IPS DF 6.9 (cell line): ENCODE measurements around the gene CDK4.
A peak's percentile ranks its signal among the peaks of the same experiment; 100 is the strongest.

Source experiments
- DNase-seq: peaks from one replicate; pipeline ENCODE4 v3.0.0-alpha.2; 2013; ENCODE audit warnings: low read depth, low spot score
- H3K27ac ChIP-seq: one replicate; pipeline ENCODE4 v1.5.1; 2013; ENCODE audit warnings: low read length, control low read depth
- H3K27me3 ChIP-seq: 2 replicates; pipeline ENCODE4 v1.6.1; 2013; ENCODE audit warnings: mild to moderate bottlenecking, low read length; ENCODE audit not compliant: control insufficient read depth, insufficient read depth
- H3K36me3 ChIP-seq: 2 replicates; pipeline ENCODE4 v1.6.1; 2013; ENCODE audit warnings: low read length; ENCODE audit not compliant: control insufficient read depth, insufficient read depth
- H3K4me1 ChIP-seq: 2 replicates; pipeline ENCODE4 v1.6.1; 2013; ENCODE audit warnings: low read length; ENCODE audit not compliant: control insufficient read depth, insufficient read depth
- H3K4me3 ChIP-seq: 2 replicates; pipeline ENCODE4 v1.5.1; 2013; ENCODE audit warnings: mild to moderate bottlenecking, low read length
- H3K9me3 ChIP-seq: 2 replicates; pipeline ENCODE4 v1.6.1; 2013; ENCODE audit warnings: low read length, inconsistent platforms; ENCODE audit not compliant: control insufficient read depth, insufficient read depth
- WGBS: extraction: QIAGEN DNeasy Blood & Tissue Kit; methylation state at CpG from one replicate; pipeline ENCODE4 v1.1.7; 2013; ENCODE audit warnings: mixed read lengths, missing lambda C conversion rate; ENCODE audit not compliant: insufficient read length, insufficient coverage; 5-methylcytosine and 5-hydroxymethylcytosine counted together

Gene CDK4

GRCh38 chr12:57751788-57752667 is at the start of gene CDK4:
CDK4 (minus strand) TSS chr12:57752310; CDS start chr12:57751717, 593 bp downstream.
- WGBS: no CpG with 5 or more reads among the region's 58 CpGs
- H3K4me1 ChIP-seq: peaks cover 1% of the 10 kb centered on the region; the same call in 1 of the 2 replicates
- H3K27ac ChIP-seq: no peak within 1 kb of the TSS
- peak; percentile 99 for DNase-seq
- peak within 1 kb of the TSS; percentile 95 for H3K4me3 ChIP-seq
- H3K9me3 ChIP-seq: no peaks in the 10 kb centered on the region
- H3K27me3 ChIP-seq: peaks cover 9% of the 10 kb centered on the region
- peaks cover 10% of the 10 kb centered on the region; the same call in 1 of the 2 replicates for H3K36me3 ChIP-seq

GRCh38 chr12:57800965-57801364 is 48.9 kb upstream of the CDK4 start:
- DNase-seq: no peak
- H3K36me3 ChIP-seq: peaks cover 4% of the 10 kb centered on the region; the same call in 1 of the 2 replicates
- no peaks in the 10 kb centered on the region for H3K27me3 ChIP-seq
- H3K9me3 ChIP-seq: no peaks in the 10 kb centered on the region
- H3K27ac ChIP-seq: no peak overlapping the region
- no peak overlapping the region for H3K4me3 ChIP-seq
- H3K4me1 ChIP-seq: no peaks in the 10 kb centered on the region
- WGBS: no CpG with 5 or more reads among the region's 3 CpGs

DNA sequence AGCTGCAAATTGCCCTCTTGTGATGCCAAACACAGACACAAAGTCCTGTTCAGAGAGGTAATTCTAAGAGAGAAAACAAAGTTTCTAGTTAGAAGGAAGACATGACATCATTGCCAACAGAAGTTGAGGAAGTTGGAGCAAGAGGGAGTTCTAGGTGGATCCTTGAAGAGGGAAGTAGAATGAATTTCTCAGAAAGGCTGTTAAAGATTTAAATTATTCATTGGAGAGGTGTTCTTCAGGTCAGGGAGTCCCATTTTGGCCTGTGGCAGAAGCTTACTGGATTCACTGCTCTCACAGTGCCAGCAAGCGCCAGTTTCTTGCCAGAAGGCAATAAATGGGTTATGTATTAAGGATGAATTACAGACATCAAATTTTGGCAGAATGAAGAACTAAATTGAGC is 45.8 kb upstream of the CDK4 start:
- no peak for DNase-seq

GRCh38 chr12:57796996-57797395 is 44.9 kb upstream of the CDK4 start:
- Histone ChIP-seq H3K4me3 (no peak overlapping the region), H3K4me1 (no peaks in the 10 kb centered on the region), H3K9me3 (no peaks in the 10 kb centered on the region), H3K27me3 (no peaks in the 10 kb centered on the region), H3K36me3 (peaks cover 14% of the 10 kb centered on the region; the same call in 1 of the 2 replicates), H3K27ac (no peak overlapping the region)
- DNase-seq: no peak
- no CpG with 5 or more reads among the region's 1 CpG for WGBS

More for the DNA sequence above, 45.8 kb upstream of the CDK4 start:
- H3K9me3 ChIP-seq: no peaks in the 10 kb centered on the region
- no peak overlapping the region for H3K4me3 ChIP-seq
- peaks cover 13% of the 10 kb centered on the region; the same call in 1 of the 2 replicates for H3K36me3 ChIP-seq
- no CpG with 5 or more reads among the region's 1 CpG for WGBS
- H3K27me3 ChIP-seq: no peaks in the 10 kb centered on the region
- H3K4me1 ChIP-seq: no peaks in the 10 kb centered on the region
- H3K27ac ChIP-seq: no peak overlapping the region

DNA sequence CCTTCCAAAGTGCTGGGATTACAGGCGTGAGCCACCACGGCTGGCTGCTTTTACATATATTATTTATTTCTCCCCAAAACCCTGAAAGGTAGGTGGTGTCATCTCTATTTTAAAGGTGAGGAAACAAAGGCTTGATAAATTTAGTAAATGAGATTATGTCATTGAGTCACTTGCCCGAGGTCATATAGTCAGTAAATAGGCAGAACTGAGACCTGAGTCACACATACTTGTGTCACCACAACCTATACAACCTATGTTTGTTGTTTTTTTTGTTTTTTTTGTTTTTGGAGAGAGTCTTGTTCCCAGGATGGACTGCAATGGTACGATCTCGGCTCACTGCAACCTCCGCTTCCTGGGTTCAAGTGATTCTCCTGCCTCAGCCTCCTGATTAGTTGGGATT is 43.2 kb upstream of the CDK4 start:
- no peaks in the 10 kb centered on the region for H3K4me1 ChIP-seq
- WGBS: no CpG with 5 or more reads among the region's 6 CpGs
- H3K36me3 ChIP-seq: peaks cover 14% of the 10 kb centered on the region; the same call in 1 of the 2 replicates
- no peak overlapping the region for H3K4me3 ChIP-seq
- H3K9me3 ChIP-seq: no peaks in the 10 kb centered on the region
- DNase-seq: no peak
- H3K27me3 ChIP-seq: no peaks in the 10 kb centered on the region
- no peak overlapping the region for H3K27ac ChIP-seq

GRCh38 chr12:57793920-57794319 is 41.8 kb upstream of the CDK4 start:
- peaks cover 14% of the 10 kb centered on the region; the same call in 1 of the 2 replicates for H3K36me3 ChIP-seq
- no peaks in the 10 kb centered on the region for H3K9me3 ChIP-seq
- H3K4me1 ChIP-seq: no peaks in the 10 kb centered on the region
- H3K27ac ChIP-seq: no peak overlapping the region
- WGBS: no CpG with 5 or more reads among the region's 1 CpG
- no peak for DNase-seq
- H3K4me3 ChIP-seq: no peak overlapping the region
- H3K27me3 ChIP-seq: no peaks in the 10 kb centered on the region

DNA sequence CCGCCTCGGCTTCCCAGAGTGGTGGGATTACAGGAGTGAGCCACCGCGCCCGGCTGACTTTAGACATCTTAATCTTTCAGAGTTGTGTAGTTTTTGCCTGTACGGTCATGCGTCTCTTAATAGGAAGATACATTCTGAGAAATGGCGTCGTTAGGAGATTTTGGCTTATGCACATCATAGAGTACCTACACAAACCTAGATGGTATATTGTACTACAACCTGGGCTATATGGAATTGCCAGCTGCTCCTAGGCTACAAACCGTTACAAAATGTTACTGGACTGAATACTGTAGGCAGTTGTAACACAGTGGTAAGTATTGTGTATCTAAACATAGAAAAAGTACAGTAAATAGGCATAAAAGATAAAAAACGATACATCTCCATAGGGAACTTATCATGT is 31.8 kb upstream of the CDK4 start:
- Histone ChIP-seq H3K36me3 (peaks cover 9% of the 10 kb centered on the region; the same call in 1 of the 2 replicates), H3K9me3 (no peaks in the 10 kb centered on the region), H3K4me3 (no peak overlapping the region), H3K27ac (no peak overlapping the region), H3K27me3 (no peaks in the 10 kb centered on the region), H3K4me1 (no peaks in the 10 kb centered on the region)
- DNase-seq: no peak
- no CpG with 5 or more reads among the region's 11 CpGs for WGBS

- H3K9me3 ChIP-seq: no peaks in the 10 kb centered on the region
- DNase-seq: no peak
- H3K27ac ChIP-seq: no peak overlapping the region
- peaks cover 9% of the 10 kb centered on the region; the same call in 1 of the 2 replicates for H3K36me3 ChIP-seq
- no peaks in the 10 kb centered on the region for H3K4me1 ChIP-seq
- no peaks in the 10 kb centered on the region for H3K27me3 ChIP-seq
- H3K4me3 ChIP-seq: peak overlapping the region; percentile 82; the same call in 1 of the 2 replicates
- WGBS: no CpG with 5 or more reads among the region's 12 CpGs
Measured at GRCh38 chr12:57783466-57783801, 31.3 kb upstream of the CDK4 start.

DNA sequence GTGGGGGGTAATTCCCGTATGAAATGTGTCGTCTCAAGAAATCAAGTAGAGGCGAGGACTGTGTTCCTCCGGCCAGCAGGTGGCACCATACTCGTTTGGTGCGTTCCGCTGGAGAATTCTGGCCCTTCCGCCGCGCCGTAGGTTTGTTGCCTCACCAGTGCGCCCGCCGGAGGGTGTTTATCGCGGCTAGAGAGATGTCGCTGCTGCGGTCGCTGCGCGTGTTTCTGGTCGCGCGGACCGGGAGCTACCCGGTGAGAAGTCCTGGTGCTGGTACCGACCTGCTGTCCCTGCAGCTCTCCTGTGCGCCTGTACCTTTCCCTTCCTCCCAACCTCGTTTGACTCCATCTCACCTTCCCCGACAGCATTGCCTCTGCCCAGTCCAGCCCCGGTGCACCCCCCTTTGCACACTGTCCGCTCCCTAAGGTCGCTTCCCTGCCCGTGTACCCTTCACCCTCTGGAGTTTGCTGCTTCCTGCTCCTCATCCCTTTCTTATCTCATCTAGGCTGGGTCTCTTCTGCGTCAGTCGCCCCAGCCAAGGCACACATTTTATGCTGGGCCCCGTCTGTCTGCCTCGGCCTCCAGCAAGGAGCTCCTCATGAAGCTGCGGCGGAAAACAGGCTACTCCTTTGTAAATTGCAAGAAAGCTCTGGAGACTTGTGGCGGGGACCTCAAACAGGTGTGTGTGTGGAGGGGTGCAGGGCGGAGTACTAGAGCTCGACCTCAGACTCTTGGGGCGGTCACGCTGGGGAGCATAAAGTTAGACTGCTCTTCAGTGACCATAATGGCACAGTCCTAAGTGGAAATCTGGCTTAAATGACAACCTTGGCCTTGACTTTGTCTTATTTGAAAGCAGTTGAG is 30.7 kb upstream of the CDK4 start, which contains the start of gene TSFM:
TSFM (plus strand) TSS at position 180 of the 858 bp plus-strand sequence; CDS start at position 195, 15 bp downstream.
- Histone ChIP-seq H3K36me3 (peaks cover 9% of the 10 kb centered on the region; the same call in 1 of the 2 replicates), H3K27ac (no peak within 1 kb of the TSS)
- whole genome bisulfite sequencing: no CpG with 5 or more reads among the region's 45 CpGs

DNA sequence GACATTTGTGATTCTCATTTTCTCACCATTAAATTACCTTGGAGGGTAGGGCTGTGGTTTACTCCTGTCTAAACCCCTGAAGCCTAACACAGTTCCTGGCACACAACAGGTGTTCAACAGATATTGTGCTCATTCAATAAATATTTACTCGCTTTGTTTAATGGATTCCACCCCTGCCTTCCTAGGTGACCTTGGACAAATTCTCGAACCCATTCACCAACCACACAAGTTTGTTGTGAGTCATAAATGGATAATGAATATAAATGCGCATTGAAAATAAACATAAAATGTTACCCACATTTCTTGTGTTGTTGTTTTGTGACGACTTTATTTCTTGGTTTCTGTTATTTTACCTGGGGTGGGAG is 30.1 kb upstream of the CDK4 start:
- no CpG with 5 or more reads among the region's 4 CpGs for WGBS
- Histone ChIP-seq H3K27me3 (no peaks in the 10 kb centered on the region), H3K36me3 (peaks cover 9% of the 10 kb centered on the region; the same call in 1 of the 2 replicates), H3K27ac (no peak overlapping the region), H3K4me1 (no peaks in the 10 kb centered on the region), H3K4me3 (no peak overlapping the region), H3K9me3 (no peaks in the 10 kb centered on the region)
- no peak for DNase-seq

More for the DNA sequence above, 30.7 kb upstream of the CDK4 start, which contains the start of gene TSFM:
- Histone ChIP-seq H3K4me1 (no peaks in the 10 kb centered on the region), H3K9me3 (no peaks in the 10 kb centered on the region), H3K4me3 (peak within 1 kb of the TSS; percentile 82), H3K27me3 (no peaks in the 10 kb centered on the region)
- peak; percentile 85 for DNase-seq
